Gastrocnemius medialis (tissue), 4 donors: Measurements from ENCODE around the gene AKAP13.

Experiments used
- POLR2A ChIP-seq, 2 donors: fragments of 450-650 bp; IDR thresholded peaks; one replicate each; pipeline ENCODE4 v1.6.1; 2017; ENCODE audit warnings: antibody characterized with exemption in 2 of 2, mild to moderate bottlenecking in 2 of 2, moderate library complexity in 2 of 2
- TF ChIP-seq, protein P1 (sequence below), 5 experiments: fragments of 450-650 bp in 3 of 5; fragments of 200-600 bp in 2 of 5; sonication (generic) in 2 of 5; IDR thresholded peaks in 4 of 5; conservative IDR thresholded peaks in 1 of 5; 1 replicate in 4 of 5; 2 replicates in 1 of 5; pipeline ENCODE4 v1.5.1; 2016 to 2019; ENCODE audit warnings: antibody characterized with exemption in 5 of 5, mild to moderate bottlenecking in 3 of 5, moderate library complexity in 3 of 5

DNA sequence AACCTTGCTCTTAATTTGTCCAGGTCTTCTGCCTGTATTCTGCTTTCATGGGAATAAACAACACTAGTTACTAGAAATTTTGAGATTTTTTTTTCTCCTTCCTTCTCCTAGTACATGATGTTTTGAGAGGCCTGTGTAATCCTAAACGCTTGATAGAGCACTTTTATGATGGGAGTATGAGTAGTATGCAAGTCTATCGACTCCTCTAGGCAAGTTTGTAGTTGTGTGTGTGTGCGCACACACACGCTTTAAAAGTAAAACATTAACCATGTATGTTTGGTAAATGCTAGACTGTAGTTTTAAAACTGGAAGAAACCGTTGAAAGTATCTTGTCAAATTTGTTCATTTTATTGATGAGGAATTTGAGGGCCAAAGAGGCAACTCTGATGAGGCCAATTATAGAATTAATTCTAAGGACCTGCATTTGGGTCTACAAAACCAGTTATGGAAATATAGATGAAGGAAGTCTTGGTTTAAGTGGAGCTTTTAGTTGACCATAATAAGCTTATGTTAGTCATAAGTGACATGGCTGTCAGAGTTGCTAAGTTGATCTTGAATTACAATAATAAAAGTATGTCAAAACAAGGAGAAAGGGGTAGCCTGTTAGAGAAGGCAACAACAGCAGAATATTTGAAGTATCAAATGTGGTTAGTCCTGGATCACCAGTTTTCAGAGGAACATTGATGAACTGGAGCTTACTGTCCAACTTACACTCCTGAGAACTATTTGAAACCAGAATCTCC lies 47.1 kb downstream of the AKAP13 start:
- TF ChIP-seq, protein P1, sequence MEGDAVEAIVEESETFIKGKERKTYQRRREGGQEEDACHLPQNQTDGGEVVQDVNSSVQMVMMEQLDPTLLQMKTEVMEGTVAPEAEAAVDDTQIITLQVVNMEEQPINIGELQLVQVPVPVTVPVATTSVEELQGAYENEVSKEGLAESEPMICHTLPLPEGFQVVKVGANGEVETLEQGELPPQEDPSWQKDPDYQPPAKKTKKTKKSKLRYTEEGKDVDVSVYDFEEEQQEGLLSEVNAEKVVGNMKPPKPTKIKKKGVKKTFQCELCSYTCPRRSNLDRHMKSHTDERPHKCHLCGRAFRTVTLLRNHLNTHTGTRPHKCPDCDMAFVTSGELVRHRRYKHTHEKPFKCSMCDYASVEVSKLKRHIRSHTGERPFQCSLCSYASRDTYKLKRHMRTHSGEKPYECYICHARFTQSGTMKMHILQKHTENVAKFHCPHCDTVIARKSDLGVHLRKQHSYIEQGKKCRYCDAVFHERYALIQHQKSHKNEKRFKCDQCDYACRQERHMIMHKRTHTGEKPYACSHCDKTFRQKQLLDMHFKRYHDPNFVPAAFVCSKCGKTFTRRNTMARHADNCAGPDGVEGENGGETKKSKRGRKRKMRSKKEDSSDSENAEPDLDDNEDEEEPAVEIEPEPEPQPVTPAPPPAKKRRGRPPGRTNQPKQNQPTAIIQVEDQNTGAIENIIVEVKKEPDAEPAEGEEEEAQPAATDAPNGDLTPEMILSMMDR (IDR thresholded peaks at IDR 0.05 in 4 of 5, conservative IDR thresholded peaks at IDR 0.05 in 1 of 5) = no peak
- TF ChIP-seq POLR2A (IDR thresholded peaks at IDR 0.05) = no peak
